ENCODE measurements around the gene FANCE.

DNA sequence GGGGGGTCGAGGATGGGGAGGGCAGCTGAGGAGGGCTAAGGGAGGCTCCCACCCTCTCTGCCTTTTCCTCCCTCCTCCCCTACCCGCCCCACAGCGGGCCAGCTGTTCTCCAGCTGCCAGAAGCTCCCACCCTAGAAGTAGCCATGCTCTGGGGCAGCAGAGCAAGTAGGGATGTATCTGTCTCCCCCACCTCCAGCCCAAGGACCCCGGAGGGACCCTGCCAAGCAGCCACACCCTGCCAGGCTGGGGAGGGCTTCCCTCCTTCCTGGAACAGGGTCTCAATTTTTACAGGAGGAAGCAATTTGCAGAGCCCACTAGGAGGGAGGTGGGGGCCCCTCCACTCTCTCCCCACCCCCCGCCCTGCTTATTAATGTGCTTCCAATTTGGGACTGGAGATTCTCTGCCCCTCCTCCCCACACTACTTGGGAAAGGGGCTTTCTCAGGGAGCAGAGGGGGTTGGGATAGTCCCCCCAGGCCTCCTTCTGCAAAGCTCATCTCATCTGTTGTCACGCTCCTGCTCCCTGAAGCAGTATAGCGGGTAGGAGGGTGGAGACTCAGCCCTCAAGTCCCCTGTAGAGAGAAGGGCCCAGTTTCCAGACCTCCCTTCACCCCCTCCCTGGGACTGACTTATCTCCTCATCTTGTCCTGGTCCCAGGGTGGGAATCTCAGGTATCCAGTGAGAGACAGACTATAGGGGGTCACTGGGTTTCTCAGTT, 40.3 kb downstream of the FANCE start:
- TF ChIP-seq POLR2A (IDR thresholded peaks at IDR 0.05), result no peak
- TF ChIP-seq, protein P1, sequence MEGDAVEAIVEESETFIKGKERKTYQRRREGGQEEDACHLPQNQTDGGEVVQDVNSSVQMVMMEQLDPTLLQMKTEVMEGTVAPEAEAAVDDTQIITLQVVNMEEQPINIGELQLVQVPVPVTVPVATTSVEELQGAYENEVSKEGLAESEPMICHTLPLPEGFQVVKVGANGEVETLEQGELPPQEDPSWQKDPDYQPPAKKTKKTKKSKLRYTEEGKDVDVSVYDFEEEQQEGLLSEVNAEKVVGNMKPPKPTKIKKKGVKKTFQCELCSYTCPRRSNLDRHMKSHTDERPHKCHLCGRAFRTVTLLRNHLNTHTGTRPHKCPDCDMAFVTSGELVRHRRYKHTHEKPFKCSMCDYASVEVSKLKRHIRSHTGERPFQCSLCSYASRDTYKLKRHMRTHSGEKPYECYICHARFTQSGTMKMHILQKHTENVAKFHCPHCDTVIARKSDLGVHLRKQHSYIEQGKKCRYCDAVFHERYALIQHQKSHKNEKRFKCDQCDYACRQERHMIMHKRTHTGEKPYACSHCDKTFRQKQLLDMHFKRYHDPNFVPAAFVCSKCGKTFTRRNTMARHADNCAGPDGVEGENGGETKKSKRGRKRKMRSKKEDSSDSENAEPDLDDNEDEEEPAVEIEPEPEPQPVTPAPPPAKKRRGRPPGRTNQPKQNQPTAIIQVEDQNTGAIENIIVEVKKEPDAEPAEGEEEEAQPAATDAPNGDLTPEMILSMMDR (IDR thresholded peaks at IDR 0.05), result no peak
